Left colon (tissue), 2 donors: Measurements from ENCODE around the gene IGFLR1. TPM values are rescaled to one million over a fixed set of nuclear protein-coding genes. Genes with fewer than 3 reads are reported as not detected.
A peak's percentile ranks its signal among the peaks of the same experiment; 100 is the strongest.

Experiments
- ATAC-seq: fragments of 200-7000 bp; cut with Tn5 transposase; one replicate; pipeline ENCODE4 v1.9.1; 2020; ENCODE audit warnings: mild to moderate bottlenecking, moderate library complexity
- DNase-seq, 2 donors: peaks; one replicate each; pipeline ENCODE4 v3.0.0-alpha.2; 2020
- intact Hi-C, 2 donors: fragments of 100-400 bp; cut with DNase I in 1 of 2; cut with micrococcal nuclease in 1 of 2; formaldehyde crosslinking; loops; one replicate each; pipeline versions ENCODE4 v1.11.2 to v1.14.0; 2022; cut with DNase I, micrococcal nuclease
- total RNA-seq, 2 donors: library from RNA; stranded (reverse); fragmentation: NEBNext Ultra II Directional; extraction: Animal tissue kit (Norgen Biotek cat#: 25700); gene quantifications; one replicate each; pipeline ENCODE4 v1.2.1, GENCODE V29; 2021
- donor health status: DM: no; HTN: no; CAD: no.
- donor health status: DM: yes; HTN: yes; CAD: no.

Gene IGFLR1
- total RNA-seq, 2 donors from 2014 or later: 4.1 to 7.7 TPM

GRCh38 chr19:35716801-35717664, 25.2 kb downstream of the IGFLR1 start:
- peak; percentile 86 for ATAC-seq
- intact Hi-C loops: loop anchor here in 1 of 2 donors (10.0 kb wide), 1 partner anchor 172 kb away; the partner anchor contains the start of gene TMEM147
- peak; percentile 90 to 97 for DNase-seq

GRCh38 chr19:35715981-35716800, 26.1 kb downstream of the IGFLR1 start:
- ATAC-seq (peak; percentile 39), DNase-seq (peak; percentile 67 to 74)
- intact Hi-C loops: loop anchor here in 1 of 2 donors (10.0 kb wide), 1 partner anchor 171 kb away; the partner anchor contains the start of gene TMEM147

GRCh38 chr19:35715355-35715809, 26.9 kb downstream of the IGFLR1 start:
- no peak for DNase-seq
- intact Hi-C loops: loop anchor here in 1 of 2 donors (10.0 kb wide), 1 partner anchor 171 kb away; the partner anchor contains the start of gene TMEM147
- no peak for ATAC-seq

DNA sequence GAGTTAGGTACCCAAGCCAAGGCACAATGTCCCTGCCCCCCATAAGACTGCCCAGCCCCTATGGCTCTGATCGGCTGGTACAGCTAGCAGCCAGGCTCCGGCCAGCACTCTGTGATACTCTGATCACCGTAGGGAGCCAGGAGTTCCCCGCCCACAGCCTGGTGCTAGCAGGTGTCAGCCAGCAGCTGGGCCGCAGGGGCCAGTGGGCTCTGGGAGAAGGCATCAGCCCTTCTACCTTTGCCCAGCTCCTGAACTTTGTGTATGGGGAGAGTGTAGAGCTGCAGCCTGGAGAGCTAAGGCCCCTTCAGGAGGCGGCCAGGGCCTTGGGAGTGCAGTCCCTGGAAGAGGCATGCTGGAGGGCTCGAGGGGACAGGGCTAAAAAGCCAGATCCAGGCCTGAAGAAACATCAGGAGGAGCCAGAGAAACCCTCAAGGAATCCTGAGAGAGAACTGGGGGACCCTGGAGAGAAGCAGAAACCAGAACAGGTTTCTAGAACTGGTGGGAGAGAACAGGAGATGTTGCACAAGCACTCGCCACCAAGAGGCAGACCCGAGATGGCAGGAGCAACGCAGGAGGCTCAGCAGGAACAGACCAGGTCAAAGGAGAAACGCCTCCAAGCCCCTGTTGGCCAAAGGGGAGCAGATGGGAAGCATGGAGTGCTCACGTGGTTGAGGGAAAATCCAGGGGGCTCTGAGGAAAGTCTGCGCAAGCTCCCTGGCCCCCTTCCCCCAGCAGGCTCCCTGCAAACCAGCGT, 27.5 kb downstream of the IGFLR1 start:
- DNase-seq: no peak
- intact Hi-C loops: loop anchor here in 1 of 2 donors (10.0 kb wide), 1 partner anchor 170 kb away; the partner anchor contains the start of gene TMEM147

GRCh38 chr19:35713904-35714495, 28.3 kb downstream of the IGFLR1 start:
- ATAC-seq (no peak), DNase-seq (no peak)
- intact Hi-C loops: loop anchor here in 1 of 2 donors (10.0 kb wide), 1 partner anchor 169 kb away; the partner anchor contains the start of gene TMEM147

More for the DNA sequence above, 27.5 kb downstream of the IGFLR1 start:
- ATAC-seq: no peak

- DNase-seq: no peak
- no peak for ATAC-seq
- intact Hi-C loops: loop anchor here in 1 of 2 donors (10.0 kb wide), 1 partner anchor 169 kb away; the partner anchor contains the start of gene TMEM147
These were observed 28.8 kb downstream of the IGFLR1 start for GRCh38 chr19:35713506-35713850.

GRCh38 chr19:35712567-35713505, 29.4 kb downstream of the IGFLR1 start:
- no peak for ATAC-seq
- DNase-seq: no peak
- intact Hi-C loops: loop anchor here in 1 of 2 donors (10.0 kb wide), 1 partner anchor 168 kb away; the partner anchor contains the start of gene TMEM147

DNA sequence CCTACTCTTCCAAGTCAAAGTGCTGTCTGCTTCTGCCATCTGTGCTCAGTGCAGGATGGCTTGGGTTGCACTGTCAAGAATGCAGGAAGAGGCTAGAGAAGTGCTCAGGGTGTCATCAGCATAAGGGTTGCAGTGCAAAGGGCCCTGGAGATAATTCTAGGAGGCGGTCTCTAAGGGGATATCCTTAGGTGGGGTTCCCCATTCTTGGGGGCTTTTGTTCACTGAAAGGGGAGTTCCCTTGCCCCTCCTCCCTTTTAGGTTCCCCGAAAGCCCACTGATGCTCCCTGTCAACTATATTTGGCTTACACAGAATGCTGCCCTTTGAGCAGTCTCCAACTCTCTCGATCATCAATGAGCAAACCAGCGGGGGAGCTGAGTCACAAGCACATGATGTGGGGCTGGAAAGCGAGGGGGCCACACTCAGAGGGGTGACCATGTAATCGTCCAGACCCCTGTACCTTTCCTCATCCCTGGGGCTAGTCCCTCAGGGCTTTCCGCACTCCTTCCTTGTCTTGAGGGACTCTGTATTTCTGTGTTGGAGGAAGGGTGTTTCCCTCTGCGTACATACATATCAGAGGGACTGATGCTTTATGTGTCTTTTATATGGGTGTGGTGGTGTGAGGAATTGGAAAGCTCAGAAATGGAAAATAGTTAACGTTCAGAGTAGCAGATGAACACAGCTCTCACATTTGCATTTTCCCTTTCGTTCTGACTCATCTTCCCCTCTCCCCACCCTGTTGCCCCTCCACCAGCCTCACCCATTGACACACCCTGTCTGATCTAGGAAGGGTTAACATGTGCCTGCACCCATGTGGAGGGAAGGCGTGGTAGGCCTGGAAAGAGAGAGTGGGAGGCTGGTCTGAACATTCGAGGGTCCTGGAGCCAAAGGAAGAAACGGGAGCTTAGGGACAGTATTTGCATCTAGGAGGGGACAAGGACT, 31.2 kb downstream of the IGFLR1 start:
- intact Hi-C loops: loop anchor here in 1 of 2 donors (10.0 kb wide), 1 partner anchor 166 kb away; the partner anchor contains the start of gene TMEM147
- DNase-seq (no peak), ATAC-seq (no peak)

DNA sequence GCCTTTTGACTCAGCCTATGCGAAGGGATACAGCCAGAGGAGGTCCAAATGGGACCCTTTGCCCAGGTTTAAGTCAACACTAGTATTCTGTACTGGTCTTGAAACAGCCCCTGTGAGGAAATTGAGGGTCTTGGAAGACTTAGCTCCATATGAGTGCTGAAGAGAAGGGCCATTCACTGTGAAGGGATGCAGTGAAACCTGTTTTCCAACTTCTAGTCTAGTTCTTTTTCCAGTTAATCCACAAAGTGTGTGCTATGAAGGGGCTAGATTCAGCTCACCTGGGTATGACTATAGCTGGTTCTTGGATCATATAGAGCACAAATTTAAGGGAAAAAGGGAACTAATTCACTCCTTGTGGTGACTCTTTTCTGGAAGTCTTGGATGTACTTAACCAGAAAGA, 33.9 kb downstream of the IGFLR1 start:
- intact Hi-C loops: no loop called here
- ATAC-seq (no peak), DNase-seq (no peak)

GRCh38 chr19:35704218-35704617, 38.0 kb downstream of the IGFLR1 start, which contains the start of gene ZBTB32:
TSS of gene ZBTB32 (plus strand) at chr19:35704558. CDS start at chr19:35714627, 10,069 bp downstream.
- peak; percentile 38 for ATAC-seq
- DNase-seq: peak in 1 of 2 donors; percentile 35
- intact Hi-C loops: no loop called here

DNA sequence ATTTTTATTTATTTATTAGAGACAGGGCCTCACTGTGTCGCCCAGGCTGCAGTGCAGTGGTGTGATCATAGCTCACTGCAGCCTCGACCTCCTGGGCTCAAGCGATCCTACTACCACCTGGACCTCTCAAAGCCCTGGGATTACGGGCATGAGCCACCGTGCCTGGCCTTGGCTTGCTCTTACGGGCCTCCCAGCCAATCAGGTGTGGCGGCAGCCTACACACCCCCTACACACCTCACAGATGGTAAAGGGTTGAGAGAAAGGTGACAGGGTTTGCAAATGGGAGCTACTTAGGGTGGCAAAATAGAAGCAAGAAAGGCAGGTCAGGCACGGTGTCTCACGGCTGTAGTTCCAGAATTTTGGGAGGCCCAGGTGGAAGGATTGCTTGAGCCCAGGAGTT, 38.9 kb downstream of the IGFLR1 start:
- DNase-seq: no peak
- intact Hi-C loops: no loop called here
- no peak for ATAC-seq

- intact Hi-C loops: no loop called here
- peak; percentile 99 for ATAC-seq
- peak; percentile 95 to 96 for DNase-seq
These were observed 39.8 kb downstream of the IGFLR1 start for GRCh38 chr19:35702223-35703012.

DNA sequence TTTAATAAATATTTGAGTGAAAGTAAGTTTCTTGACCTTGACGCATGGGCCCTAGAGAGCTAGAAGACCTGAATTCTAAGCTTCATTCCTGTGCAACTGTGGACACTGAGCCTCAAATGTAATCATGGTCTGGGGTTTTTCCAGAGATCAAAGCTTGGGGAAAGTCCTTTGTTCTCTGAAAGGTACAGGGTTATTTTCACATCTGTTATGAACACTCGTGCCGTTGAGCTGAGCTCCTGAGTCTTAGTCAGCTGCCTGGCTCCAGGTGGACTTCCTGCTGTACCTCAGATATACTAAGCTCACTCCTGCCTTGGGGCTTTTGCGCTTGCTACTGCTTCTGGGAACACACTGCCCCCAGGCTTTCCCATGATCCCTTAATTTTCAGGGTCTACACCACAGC, 45.4 kb downstream of the IGFLR1 start:
- ATAC-seq (no peak), DNase-seq (no peak)
- intact Hi-C loops: no loop called here

- ATAC-seq: no peak
- DNase-seq: no peak
- intact Hi-C loops: no loop called here
These were observed 46.3 kb downstream of the IGFLR1 start for GRCh38 chr19:35695895-35696422.
